MG63 (cell line): ENCODE measurements around the gene OBSCN. TPM values are rescaled to one million over a fixed set of nuclear protein-coding genes. Genes with fewer than 3 reads are reported as not detected.

ENCODE experiments used
- DNase-seq: peaks from one replicate; pipeline ENCODE4 v3.0.0-alpha.2; 2020
- H3K27me3 ChIP-seq: fragments of 250-450 bp; sonication (Bioruptor Pico); 2 replicates; pipeline ENCODE4 v1.5.1; 2020; ENCODE audit warnings: mild to moderate bottlenecking, moderate library complexity
- H3K36me3 ChIP-seq: fragments of 250-450 bp; sonication (Bioruptor Pico); 2 replicates; pipeline ENCODE4 v1.5.1; 2020; ENCODE audit warnings: mild to moderate bottlenecking, moderate library complexity
- H3K4me3 ChIP-seq: fragments of 250-450 bp; sonication (Bioruptor Pico); 2 replicates; pipeline ENCODE4 v1.5.1; 2020; ENCODE audit warnings: mild to moderate bottlenecking, moderate library complexity
- H3K9me3 ChIP-seq: fragments of 250-450 bp; sonication (Bioruptor Pico); 2 replicates; pipeline ENCODE4 v1.5.1; 2020; ENCODE audit warnings: mild to moderate bottlenecking, moderate library complexity
- total RNA-seq: library from RNA; depleted of rRNA; stranded (reverse); fragments of >200 nt; shearing (Covaris generic); gene quantifications from 2 replicates; pipeline ENCODE4 v1.2.3, GENCODE V29; 2014; ENCODE audit warnings: low replicate concordance

Gene OBSCN
- total RNA-seq, 1 experiment from 2014 or later, result 2.8 TPM

DNA sequence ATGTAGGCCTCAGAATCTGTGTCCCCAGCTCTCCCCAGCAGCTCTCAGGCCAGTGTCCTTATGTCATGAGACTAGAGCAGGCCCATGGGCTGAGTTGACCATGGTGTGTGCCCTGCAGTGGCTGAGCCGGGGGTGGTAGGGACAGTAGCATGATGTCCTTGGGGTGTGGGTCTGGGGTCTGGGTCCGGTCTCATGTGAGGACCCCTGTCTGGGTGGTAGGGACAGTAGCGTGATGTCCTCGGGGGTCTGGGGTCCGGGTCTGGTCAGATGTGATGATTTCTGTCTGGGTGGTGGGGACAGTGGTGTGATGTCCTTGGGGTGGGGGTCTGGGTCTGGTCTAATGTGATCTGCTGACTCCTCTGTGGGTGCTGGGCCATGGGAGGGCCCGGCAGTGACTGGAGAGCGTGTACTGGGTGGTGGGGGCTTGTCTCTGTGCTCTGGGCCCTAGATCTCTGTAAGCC is 64.5 kb downstream of the OBSCN start:
- Histone ChIP-seq H3K36me3 (no peaks in the 10 kb centered on the region), H3K9me3 (no peaks in the 10 kb centered on the region), H3K4me3 (no peak overlapping the region), H3K27me3 (no peaks in the 10 kb centered on the region)
- DNase-seq, result no peak

GRCh38 chr1:228272831-228273571 is 65.2 kb downstream of the OBSCN start:
- Histone ChIP-seq H3K36me3 (no peaks in the 10 kb centered on the region), H3K4me3 (no peak overlapping the region), H3K27me3 (no peaks in the 10 kb centered on the region), H3K9me3 (no peaks in the 10 kb centered on the region)
- no peak for DNase-seq

- no peak overlapping the region for H3K4me3 ChIP-seq
- no peaks in the 10 kb centered on the region for H3K36me3 ChIP-seq
- no peaks in the 10 kb centered on the region for H3K27me3 ChIP-seq
- no peak for DNase-seq
- H3K9me3 ChIP-seq, result no peaks in the 10 kb centered on the region
Measured at GRCh38 chr1:228273720-228274451, 66.0 kb downstream of the OBSCN start.

- H3K4me3 ChIP-seq, result no peak overlapping the region
- H3K27me3 ChIP-seq, result no peaks in the 10 kb centered on the region
- no peak for DNase-seq
- H3K9me3 ChIP-seq, result no peaks in the 10 kb centered on the region
- no peaks in the 10 kb centered on the region for H3K36me3 ChIP-seq
Measured at GRCh38 chr1:228274452-228275178, 66.8 kb downstream of the OBSCN start.

DNA sequence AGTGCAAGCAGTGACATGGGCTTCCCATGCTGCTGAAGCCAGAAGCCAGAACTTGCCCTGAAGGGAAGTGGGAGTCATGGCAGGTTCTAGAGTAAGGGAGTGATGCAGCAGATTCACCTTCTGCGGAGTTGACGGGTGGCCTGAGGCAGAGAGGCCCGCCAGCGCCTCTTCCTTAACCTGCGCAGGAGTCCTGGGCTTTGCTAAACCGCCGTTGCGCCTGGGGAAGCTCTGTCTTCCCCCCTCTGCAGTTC is 67.3 kb downstream of the OBSCN start:
- H3K36me3 ChIP-seq, result no peaks in the 10 kb centered on the region
- no peaks in the 10 kb centered on the region for H3K27me3 ChIP-seq
- H3K9me3 ChIP-seq, result no peaks in the 10 kb centered on the region
- DNase-seq, result no peak
- no peak overlapping the region; the same call in 1 of the 2 replicates for H3K4me3 ChIP-seq

DNA sequence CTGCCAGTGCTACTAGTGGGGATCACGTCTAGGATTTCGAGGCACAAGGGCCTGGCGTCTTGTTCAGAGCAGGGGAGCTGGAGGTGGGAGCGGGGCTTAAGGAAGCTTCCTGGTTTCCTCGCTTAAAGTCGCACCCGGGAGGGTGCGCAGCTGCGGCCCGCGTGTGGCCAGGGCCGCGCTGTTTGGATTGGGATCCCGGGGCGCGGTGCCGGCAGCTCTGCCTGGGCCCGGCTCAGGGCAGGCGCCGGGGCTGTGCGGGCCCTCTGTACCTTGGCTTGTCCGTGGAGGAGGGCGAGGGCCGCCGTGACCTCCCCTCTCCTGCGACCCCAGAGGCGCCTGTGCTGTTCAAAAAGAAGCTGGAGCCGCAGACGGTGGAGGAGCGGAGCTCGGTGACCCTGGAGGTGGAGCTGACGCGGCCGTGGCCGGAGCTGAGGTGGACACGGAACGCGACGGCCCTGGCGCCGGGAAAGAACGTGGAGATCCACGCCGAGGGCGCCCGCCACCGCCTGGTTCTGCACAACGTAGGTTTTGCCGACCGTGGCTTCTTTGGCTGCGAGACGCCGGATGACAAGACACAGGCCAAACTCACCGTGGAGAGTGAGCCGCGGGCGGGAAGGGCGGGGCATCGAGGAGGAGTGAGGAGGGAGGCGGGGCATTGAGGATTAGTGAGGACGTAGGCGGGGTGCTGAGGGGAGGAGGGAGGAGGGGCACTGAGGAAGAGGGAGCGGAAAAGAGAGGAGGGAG is 67.8 kb downstream of the OBSCN start:
- Histone ChIP-seq H3K36me3 (no peaks in the 10 kb centered on the region), H3K27me3 (no peaks in the 10 kb centered on the region), H3K9me3 (no peaks in the 10 kb centered on the region), H3K4me3 (peak overlapping the region; percentile 40)
- DNase-seq, result peak; percentile 71

DNA sequence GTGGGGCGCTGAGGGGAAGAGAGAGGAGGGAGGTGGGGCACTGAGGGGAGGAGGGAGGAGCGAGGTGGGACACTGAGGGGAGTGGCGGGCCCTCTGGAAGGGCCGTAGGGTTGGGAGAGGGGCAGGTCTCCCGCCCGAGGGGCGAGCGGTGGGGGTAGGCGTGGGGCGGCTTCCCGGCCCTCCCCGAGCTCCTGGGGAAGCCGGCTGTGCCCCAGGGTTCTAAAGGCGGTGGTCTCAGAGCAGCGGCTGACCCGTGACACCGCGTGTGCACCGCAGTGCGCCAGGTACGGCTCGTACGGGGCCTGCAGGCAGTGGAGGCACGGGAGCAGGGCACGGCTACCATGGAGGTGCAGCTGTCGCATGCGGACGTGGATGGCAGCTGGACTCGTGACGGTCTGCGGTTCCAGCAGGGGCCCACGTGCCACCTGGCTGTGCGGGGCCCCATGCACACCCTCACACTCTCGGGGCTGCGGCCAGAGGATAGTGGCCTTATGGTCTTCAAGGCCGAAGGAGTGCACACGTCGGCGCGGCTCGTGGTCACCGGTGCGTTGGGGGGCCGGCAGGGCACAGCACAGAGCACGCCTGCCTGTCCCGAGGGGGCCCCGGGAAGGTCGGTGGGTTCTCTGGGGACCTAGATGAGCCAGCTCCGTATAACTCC is 68.5 kb downstream of the OBSCN start:
- Histone ChIP-seq H3K9me3 (no peaks in the 10 kb centered on the region), H3K27me3 (no peaks in the 10 kb centered on the region), H3K36me3 (no peaks in the 10 kb centered on the region), H3K4me3 (no peak overlapping the region)
- DNase-seq, result no peak

GRCh38 chr1:228276901-228277490 is 69.2 kb downstream of the OBSCN start:
- no peak for DNase-seq
- Histone ChIP-seq H3K4me3 (no peak overlapping the region), H3K36me3 (no peaks in the 10 kb centered on the region), H3K9me3 (no peaks in the 10 kb centered on the region), H3K27me3 (no peaks in the 10 kb centered on the region)

GRCh38 chr1:228277491-228278431 is 69.9 kb downstream of the OBSCN start:
- Histone ChIP-seq H3K36me3 (no peaks in the 10 kb centered on the region), H3K4me3 (no peak overlapping the region), H3K27me3 (no peaks in the 10 kb centered on the region), H3K9me3 (no peaks in the 10 kb centered on the region)
- no peak for DNase-seq

GRCh38 chr1:228278432-228278941 is 70.6 kb downstream of the OBSCN start:
- DNase-seq, result no peak
- Histone ChIP-seq H3K27me3 (no peaks in the 10 kb centered on the region), H3K4me3 (no peak overlapping the region), H3K9me3 (no peaks in the 10 kb centered on the region), H3K36me3 (no peaks in the 10 kb centered on the region)

- Histone ChIP-seq H3K36me3 (no peaks in the 10 kb centered on the region), H3K27me3 (no peaks in the 10 kb centered on the region), H3K9me3 (no peaks in the 10 kb centered on the region), H3K4me3 (no peak overlapping the region)
- no peak for DNase-seq
Measured at GRCh38 chr1:228279011-228279721, 71.3 kb downstream of the OBSCN start.

DNA sequence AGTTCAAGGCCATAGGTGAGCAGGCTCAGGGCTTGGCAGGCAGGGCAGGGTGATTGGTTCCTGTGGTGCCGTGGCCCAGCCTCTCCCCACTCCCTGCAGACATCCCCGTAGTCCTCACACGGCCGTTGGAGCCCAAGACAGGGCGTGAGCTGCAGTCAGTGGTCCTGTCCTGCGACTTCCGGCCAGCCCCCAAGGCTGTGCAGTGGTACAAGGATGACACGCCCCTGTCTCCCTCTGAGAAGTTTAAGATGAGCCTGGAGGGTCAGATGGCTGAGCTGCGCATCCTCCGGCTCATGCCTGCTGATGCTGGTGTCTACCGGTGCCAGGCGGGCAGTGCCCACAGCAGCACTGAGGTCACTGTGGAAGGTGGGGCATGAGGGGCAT is 71.9 kb downstream of the OBSCN start:
- Histone ChIP-seq H3K27me3 (no peaks in the 10 kb centered on the region), H3K4me3 (no peak overlapping the region), H3K9me3 (no peaks in the 10 kb centered on the region), H3K36me3 (no peaks in the 10 kb centered on the region)
- no peak for DNase-seq

GRCh38 chr1:228280106-228280901 is 72.5 kb downstream of the OBSCN start:
- no peak for DNase-seq
- Histone ChIP-seq H3K27me3 (no peaks in the 10 kb centered on the region), H3K4me3 (no peak overlapping the region), H3K36me3 (no peaks in the 10 kb centered on the region), H3K9me3 (no peaks in the 10 kb centered on the region)
